ENCODE results near the gene FGFR3.

DNA sequence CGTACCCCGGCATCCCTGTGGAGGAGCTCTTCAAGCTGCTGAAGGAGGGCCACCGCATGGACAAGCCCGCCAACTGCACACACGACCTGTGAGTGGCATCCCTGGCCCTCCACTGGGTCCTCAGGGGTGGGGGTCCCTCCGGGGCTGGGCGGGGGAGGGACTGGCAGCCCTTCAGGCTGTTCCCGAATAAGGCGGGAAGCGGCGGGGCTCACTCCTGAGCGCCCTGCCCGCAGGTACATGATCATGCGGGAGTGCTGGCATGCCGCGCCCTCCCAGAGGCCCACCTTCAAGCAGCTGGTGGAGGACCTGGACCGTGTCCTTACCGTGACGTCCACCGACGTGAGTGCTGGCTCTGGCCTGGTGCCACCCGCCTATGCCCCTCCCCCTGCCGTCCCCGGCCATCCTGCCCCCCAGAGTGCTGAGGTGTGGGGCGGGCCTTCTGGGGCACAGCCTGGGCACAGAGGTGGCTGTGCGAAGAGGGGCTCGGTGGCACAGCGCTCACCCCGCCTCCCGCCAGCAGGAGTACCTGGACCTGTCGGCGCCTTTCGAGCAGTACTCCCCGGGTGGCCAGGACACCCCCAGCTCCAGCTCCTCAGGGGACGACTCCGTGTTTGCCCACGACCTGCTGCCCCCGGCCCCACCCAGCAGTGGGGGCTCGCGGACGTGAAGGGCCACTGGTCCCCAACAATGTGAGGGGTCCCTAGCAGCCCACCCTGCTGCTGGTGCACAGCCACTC lies 13.7 kb downstream of the FGFR3 start:
- TF ChIP-seq, protein P1, sequence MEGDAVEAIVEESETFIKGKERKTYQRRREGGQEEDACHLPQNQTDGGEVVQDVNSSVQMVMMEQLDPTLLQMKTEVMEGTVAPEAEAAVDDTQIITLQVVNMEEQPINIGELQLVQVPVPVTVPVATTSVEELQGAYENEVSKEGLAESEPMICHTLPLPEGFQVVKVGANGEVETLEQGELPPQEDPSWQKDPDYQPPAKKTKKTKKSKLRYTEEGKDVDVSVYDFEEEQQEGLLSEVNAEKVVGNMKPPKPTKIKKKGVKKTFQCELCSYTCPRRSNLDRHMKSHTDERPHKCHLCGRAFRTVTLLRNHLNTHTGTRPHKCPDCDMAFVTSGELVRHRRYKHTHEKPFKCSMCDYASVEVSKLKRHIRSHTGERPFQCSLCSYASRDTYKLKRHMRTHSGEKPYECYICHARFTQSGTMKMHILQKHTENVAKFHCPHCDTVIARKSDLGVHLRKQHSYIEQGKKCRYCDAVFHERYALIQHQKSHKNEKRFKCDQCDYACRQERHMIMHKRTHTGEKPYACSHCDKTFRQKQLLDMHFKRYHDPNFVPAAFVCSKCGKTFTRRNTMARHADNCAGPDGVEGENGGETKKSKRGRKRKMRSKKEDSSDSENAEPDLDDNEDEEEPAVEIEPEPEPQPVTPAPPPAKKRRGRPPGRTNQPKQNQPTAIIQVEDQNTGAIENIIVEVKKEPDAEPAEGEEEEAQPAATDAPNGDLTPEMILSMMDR (IDR thresholded peaks at IDR 0.05 in 2 of 3, conservative IDR thresholded peaks at IDR 0.05 in 1 of 3; ENCODE audit: control insufficient read depth in 2 of 3, extremely low read depth in 1 of 3, insufficient read depth in 1 of 3, low read depth in 3 of 3, low read length in 3 of 3), result no peak
- TF ChIP-seq PAX5 (IDR thresholded peaks at IDR 0.05; ENCODE audit: borderline replicate concordance, low read depth, low read length) (no peak), POLR2A (IDR thresholded peaks at IDR 0.05; ENCODE audit: low read depth, low read length) (no peak), TBL1XR1 (IDR thresholded peaks at IDR 0.05; ENCODE audit: low read depth, low read length) (no peak), TAF1 (IDR thresholded peaks at IDR 0.05; ENCODE audit: borderline replicate concordance, low read depth, low read length) (no peak)
